ENCODE measurements around the gene GPSM1. TPM values are rescaled to one million over a fixed set of nuclear protein-coding genes. Genes with fewer than 3 reads are reported as not detected.
A peak's percentile ranks its signal among the peaks of the same experiment; 100 is the strongest.

GPSM1 gene
- total RNA-seq, 3 donors from 2014 or later: 2.4 to 15.0 (median 4.2) TPM

GRCh38 chr9:136343884-136344269 is 16.5 kb downstream of the GPSM1 start:
- DNase-seq (no peak), ATAC-seq (no peak)
- H3K4me1 ChIP-seq (ENCODE audit: low read depth): peaks cover 18% of the 10 kb centered on the region
- TF ChIP-seq CTCF (IDR thresholded peaks at IDR 0.05): no peak
- intact Hi-C loops (cut with DNase I, micrococcal nuclease): no loop called here
- H3K4me3 ChIP-seq: no peak overlapping the region
- no peaks in the 10 kb centered on the region for H3K36me3 ChIP-seq (ENCODE audit: low read depth)
- H3K9me3 ChIP-seq: no peaks in the 10 kb centered on the region

GRCh38 chr9:136344544-136345280 is 17.4 kb downstream of the GPSM1 start:
- DNase-seq (no peak), ATAC-seq (no peak)
- Histone ChIP-seq H3K9me3 (no peaks in the 10 kb centered on the region), H3K36me3 (ENCODE audit: low read depth) (no peaks in the 10 kb centered on the region), H3K4me3 (no peak overlapping the region), H3K4me1 (ENCODE audit: low read depth) (peaks cover 18% of the 10 kb centered on the region)
- intact Hi-C loops (cut with DNase I, micrococcal nuclease): no loop called here
- TF ChIP-seq CTCF (IDR thresholded peaks at IDR 0.05): no peak

- no peak overlapping the region for H3K4me3 ChIP-seq
- intact Hi-C loops (cut with DNase I, micrococcal nuclease): no loop called here
Observed at GRCh38 chr9:136345281-136346156, 18.2 kb downstream of the GPSM1 start.

GRCh38 chr9:136346157-136346481 is 18.8 kb downstream of the GPSM1 start:
- no peak overlapping the region for H3K4me3 ChIP-seq
- intact Hi-C loops (cut with DNase I, micrococcal nuclease): no loop called here
- peaks cover 18% of the 10 kb centered on the region for H3K4me1 ChIP-seq (ENCODE audit: low read depth)
- H3K9me3 ChIP-seq: no peaks in the 10 kb centered on the region
- ATAC-seq (peak; percentile 20), DNase-seq (no peak)
- no peaks in the 10 kb centered on the region for H3K36me3 ChIP-seq (ENCODE audit: low read depth)
- no peak for TF ChIP-seq CTCF (IDR thresholded peaks at IDR 0.05)

More at GRCh38 chr9:136345281-136346156, 18.2 kb downstream of the GPSM1 start:
- peaks cover 18% of the 10 kb centered on the region for H3K4me1 ChIP-seq (ENCODE audit: low read depth)
- ATAC-seq (peak; percentile 55), DNase-seq (peak in 2 of 3 donors; percentile 58 to 65)
- TF ChIP-seq CTCF (IDR thresholded peaks at IDR 0.05): no peak
- no peaks in the 10 kb centered on the region for H3K36me3 ChIP-seq (ENCODE audit: low read depth)
- H3K9me3 ChIP-seq: no peaks in the 10 kb centered on the region

- Histone ChIP-seq H3K4me1 (ENCODE audit: low read depth) (peaks cover 16% of the 10 kb centered on the region), H3K9me3 (no peaks in the 10 kb centered on the region), H3K4me3 (no peak overlapping the region), H3K36me3 (ENCODE audit: low read depth) (no peaks in the 10 kb centered on the region)
- TF ChIP-seq CTCF (IDR thresholded peaks at IDR 0.05): no peak
- ATAC-seq (no peak), DNase-seq (no peak)
- intact Hi-C loops (cut with DNase I, micrococcal nuclease): no loop called here
Observed at GRCh38 chr9:136346927-136347465, 19.7 kb downstream of the GPSM1 start.

All from mucosa of descending colon (tissue), 3 donors.